HG03442 (cell line): Measurements from ENCODE around the gene CD68.

Experiments
- ATAC-seq: cut with Tn5 transposase; IDR thresholded peaks from one replicate; pipeline ENCODE4 v1.9.1; 2021; ENCODE audit warnings: mild to moderate bottlenecking, moderate library complexity; ENCODE audit not compliant: unreplicated experiment

CD68 gene

DNA sequence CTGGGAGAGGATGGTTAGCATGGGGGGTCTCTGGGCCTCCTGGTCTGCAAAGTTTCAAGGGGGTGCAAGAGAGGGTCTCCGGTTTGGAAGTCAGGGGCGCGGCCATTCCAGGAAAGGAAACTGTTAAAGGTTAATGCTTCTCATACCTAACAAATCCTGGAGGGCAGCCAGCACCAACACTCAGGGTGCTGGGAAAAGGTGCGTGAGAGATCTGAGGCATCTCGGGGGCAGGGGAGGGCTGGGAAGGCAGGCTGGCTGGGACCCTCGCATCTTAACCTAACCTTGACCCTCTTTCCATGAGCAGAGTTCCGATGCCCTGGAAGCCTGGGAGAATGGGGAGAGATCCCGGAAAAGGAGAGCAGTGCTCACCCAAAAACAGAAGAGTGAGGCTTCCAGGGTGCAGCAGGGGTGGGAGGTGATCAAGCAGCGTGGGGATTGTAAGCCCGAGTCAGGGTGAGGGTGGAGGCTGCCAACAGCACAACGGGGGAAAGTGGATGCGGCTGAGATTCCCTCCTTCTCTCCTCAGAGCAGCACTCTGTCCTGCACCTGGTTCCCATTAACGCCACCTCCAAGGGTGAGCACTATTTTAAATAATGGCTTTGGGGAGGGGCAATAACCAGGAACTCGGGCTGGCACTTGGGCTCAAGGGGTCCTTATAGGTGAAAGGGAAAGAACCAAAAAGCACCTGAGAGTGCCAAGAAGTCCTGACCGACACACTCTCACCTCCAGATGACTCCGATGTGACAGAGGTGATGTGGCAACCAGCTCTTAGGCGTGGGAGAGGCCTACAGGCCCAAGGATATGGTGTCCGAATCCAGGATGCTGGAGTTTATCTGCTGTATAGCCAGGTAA, 19.9 kb upstream of the CD68 start:
- no peak for ATAC-seq

- ATAC-seq, result no peak
Observed at GRCh38 chr17:7560172-7561027, 19.0 kb upstream of the CD68 start.

- peak; percentile 47 for ATAC-seq
Observed at GRCh38 chr17:7561028-7561575, 18.3 kb upstream of the CD68 start.

GRCh38 chr17:7561589-7562207, 17.7 kb upstream of the CD68 start, which contains the start of gene SENP3:
TSS of gene SENP3 (plus strand) at chr17:7561919. CDS start at chr17:7563077, 1,158 bp downstream.
- peak; percentile 59 for ATAC-seq

DNA sequence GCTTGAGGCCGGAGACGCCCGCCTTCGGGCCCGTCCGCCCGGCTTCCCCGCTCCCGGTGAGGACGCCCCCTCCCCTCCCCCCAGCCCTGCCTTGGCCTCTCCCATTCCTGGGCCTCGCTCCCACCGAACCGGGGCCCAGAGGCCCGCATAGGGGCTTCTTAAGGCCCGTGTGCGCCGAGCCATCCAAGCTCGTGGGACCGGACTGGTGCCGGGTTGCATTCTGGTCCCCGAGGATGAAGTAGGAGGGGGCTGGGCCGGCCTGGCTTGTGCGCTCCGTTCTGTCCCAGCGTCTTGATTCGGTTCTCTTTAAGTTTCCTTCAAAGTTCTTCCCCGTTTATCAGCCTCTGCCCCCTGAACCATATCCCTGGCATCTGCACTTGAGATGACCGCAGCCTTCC, 17.2 kb upstream of the CD68 start:
- no peak for ATAC-seq

DNA sequence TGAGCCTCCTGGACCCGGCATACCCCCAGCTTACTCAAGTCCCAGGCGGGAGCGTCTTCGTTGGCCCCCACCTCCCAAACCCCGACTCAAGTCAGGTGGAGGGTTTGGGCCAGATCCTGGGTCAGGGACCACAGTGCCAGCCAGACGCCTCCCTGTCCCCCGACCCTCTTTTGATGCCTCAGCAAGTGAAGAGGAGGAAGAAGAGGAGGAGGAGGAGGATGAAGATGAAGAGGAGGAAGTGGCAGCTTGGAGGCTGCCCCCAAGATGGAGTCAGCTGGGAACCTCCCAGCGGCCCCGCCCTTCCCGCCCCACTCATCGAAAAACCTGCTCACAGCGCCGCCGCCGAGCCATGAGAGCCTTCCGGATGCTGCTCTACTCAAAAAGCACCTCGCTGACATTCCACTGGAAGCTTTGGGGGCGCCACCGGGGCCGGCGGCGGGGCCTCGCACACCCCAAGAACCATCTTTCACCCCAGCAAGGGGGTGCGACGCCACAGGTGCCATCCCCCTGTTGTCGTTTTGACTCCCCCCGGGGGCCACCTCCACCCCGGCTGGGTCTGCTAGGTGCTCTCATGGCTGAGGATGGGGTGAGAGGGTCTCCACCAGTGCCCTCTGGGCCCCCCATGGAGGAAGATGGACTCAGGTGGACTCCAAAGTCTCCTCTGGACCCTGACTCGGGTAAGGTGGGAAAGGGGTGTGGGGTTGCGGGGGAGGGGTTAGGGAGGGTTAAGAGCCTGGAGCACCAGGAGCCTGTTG, 16.1 kb upstream of the CD68 start:
- no peak for ATAC-seq

DNA sequence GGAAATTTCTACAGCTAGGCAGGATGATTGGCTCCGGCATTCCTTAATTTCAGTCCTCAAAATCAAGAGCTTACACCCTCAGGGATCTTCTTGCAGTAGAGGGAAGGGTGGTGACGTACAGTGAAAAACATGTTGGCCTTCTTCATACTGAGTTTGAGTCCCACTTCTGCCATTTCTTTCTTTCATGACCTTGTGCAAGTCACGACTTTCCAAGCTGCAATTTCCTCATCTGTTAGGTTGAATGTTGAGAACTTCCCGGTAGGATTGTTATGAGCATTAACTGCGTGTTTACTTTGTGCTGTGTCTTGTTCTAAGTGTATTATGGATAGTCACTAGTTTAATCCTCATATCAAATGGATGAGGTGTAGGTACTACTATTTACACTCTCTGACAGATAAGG, 9.9 kb upstream of the CD68 start:
- no peak for ATAC-seq

GRCh38 chr17:7570351-7570750, 9.1 kb upstream of the CD68 start:
- no peak for ATAC-seq

- peak; percentile 85 for ATAC-seq
Observed at GRCh38 chr17:7572338-7572587, 7.2 kb upstream of the CD68 start.

DNA sequence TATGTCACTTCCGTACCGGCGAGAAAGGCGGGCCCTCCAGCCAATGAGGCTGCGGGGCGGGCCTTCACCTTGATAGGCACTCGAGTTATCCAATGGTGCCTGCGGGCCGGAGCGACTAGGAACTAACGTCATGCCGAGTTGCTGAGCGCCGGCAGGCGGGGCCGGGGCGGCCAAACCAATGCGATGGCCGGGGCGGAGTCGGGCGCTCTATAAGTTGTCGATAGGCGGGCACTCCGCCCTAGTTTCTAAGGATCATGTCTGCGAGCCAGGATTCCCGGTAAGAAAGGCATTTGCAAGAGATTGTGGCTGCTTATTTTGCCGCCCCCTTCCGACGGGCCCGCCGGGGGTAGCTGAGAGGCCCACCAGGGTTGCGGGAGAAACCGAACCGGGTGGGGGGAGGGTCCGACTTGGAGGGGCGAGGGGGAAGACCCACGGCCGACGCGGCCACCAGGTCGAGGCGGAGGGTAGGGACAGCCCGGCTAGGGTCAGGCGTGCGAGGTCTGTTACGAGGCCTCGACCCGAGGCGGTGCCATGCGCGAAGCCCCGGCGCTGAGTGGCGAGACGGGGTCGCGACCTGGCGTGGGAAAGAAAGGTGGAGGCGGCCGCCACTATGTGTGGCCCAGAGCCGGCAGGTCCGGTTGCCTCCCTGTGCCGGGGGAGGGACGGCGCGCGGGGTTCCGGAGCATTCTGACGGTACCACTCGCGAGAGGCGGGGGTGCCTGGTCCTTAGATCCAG, 6.7 kb upstream of the CD68 start:
- peak; percentile 1 for ATAC-seq

GRCh38 chr17:7573324-7574080, 5.9 kb upstream of the CD68 start:
- ATAC-seq, result peak; percentile 23

DNA sequence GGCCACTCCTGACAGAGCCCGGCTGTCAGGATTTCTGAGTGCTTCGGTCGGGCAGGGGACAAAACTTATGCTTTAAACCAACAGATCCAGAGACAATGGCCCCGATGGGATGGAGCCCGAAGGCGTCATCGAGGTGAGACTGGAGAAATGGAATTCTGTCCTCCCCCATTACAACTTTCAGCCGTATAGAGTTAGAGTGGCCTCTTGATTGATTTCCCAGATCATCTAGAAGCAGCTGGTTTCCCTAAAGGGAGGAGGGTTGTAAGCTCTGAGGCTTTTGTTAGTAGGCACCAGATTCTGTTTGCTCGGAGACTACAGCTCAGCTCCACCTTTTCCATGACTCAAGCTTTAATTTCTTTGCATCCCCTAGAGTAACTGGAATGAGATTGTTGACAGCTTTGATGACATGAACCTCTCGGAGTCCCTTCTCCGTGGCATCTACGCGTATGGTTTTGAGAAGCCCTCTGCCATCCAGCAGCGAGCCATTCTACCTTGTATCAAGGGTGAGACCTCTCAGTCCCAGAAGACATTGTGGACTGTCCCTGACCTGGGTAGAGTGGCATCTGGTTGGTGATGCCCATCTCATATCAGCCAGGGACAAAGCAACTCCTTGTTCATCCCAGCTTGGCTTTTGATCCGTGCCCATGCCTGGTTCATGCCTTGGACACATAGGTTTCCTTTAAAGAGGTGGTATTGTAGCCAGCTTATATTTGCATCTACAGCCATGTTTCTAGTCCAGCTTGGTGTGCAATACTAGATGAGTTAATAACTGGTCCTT, 5.1 kb upstream of the CD68 start:
- ATAC-seq, result no peak

DNA sequence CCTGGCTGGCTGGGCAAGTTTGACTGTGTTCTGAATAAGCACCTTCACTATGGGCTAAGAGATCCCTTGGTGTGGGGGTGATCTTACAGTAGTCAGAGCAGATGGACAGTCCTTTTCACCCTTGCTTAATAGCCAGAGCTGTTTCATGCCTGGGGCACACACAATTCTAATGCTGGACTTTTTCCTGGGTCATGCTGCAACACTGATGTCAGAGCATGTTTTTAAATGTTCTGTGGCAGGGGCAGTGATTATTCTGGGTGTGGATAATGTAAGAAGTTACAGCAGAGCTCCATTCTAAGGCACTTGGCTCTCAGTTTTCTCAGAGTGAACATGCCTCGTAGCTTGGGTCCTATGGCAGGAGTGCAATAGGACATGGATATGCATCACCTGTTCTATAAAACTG, 4.0 kb upstream of the CD68 start:
- ATAC-seq, result no peak

- no peak for ATAC-seq
Observed at GRCh38 chr17:7575959-7576358, 3.5 kb upstream of the CD68 start.

DNA sequence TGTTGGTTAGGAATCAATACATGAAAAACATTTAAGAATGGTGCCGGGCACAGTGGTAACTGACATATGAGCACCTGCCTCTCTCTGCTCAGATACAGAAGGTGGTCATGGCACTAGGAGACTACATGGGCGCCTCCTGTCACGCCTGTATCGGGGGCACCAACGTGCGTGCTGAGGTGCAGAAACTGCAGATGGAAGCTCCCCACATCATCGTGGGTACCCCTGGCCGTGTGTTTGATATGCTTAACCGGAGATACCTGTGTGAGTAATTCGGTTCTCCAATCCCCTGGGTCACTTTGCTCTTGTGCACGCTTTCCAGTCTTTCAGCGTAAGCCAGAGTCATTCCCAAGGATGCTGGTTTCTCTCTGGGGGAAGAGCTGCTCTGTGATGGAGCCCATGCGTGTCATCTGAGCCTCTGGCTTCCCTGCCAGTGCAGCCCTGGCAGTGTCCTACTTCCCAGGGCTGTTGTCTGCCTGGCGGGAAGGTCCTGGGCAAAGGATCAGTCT, 3.0 kb upstream of the CD68 start:
- ATAC-seq, result no peak

DNA sequence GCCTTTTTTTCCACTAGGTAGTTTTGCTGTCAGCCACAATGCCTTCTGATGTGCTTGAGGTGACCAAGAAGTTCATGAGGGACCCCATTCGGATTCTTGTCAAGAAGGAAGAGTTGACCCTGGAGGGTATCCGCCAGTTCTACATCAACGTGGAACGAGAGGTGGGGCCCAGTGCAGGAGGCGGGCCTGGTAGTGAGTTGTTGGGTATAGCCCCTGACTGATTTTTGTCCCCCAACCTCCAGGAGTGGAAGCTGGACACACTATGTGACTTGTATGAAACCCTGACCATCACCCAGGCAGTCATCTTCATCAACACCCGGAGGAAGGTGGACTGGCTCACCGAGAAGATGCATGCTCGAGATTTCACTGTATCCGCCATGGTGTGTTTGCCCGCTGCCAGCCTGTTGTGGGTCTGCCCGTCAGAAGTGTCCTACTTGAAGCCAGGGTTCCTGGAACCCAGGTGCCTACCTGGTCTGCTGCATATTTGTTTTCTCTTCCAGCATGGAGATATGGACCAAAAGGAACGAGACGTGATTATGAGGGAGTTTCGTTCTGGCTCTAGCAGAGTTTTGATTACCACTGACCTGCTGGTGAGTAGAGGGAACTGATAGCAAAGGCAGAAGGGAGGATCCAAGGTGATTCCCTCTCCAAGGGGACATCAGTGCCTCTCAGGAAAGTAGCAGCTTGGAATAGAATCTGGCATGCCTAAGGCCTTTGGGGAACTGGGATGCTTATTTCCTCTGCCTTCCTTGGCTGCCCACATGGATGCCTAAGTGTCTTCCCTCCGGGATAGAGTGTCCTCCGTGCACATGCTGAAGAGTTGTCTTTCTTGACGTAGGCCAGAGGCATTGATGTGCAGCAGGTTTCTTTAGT, 1.9 kb upstream of the CD68 start:
- no peak for ATAC-seq

- ATAC-seq, result no peak
Observed at GRCh38 chr17:7579834-7580603, 581 bp downstream of the CD68 start.
